ENCODE data around the gene CDIPT. TPM values are rescaled to one million over a fixed set of nuclear protein-coding genes. Genes with fewer than 3 reads are reported as not detected.

The CDIPT gene
- total RNA-seq, 1 experiment from 2014 or later: 58.3 TPM

DNA sequence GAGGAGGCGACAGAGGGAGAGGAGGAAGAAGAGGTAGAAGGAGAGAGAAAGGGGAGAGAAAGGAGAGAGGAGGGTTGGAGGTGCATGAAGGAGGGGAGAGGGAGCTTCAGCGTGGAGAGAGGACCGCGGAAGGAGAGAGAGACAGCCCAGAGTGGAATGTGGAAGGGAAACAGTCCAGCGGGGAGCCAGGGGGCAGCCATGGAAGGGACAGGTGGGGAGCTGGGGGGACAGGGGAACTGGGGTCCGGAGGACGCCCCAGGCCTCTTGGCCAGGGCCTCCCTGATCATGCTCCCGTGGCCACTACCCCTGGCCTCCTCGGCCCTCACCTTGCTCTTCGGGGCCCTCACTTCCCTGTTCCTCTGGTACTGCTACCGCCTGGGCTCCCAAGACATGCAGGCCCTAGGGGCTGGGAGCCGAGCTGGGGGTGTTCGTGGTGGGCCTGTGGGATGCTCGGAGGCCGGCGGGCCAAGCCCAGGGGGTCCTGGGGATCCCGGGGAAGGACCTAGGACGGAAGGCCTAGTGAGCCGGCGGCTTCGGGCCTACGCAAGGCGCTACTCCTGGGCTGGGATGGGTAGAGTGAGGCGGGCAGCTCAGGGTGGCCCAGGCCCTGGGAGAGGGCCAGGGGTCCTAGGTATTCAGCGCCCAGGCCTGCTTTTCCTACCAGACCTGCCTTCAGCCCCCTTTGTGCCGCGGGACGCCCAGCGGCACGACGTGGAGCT lies 38.0 kb upstream of the CDIPT start:
- intact Hi-C loops (cut with micrococcal nuclease): no loop called here

DNA sequence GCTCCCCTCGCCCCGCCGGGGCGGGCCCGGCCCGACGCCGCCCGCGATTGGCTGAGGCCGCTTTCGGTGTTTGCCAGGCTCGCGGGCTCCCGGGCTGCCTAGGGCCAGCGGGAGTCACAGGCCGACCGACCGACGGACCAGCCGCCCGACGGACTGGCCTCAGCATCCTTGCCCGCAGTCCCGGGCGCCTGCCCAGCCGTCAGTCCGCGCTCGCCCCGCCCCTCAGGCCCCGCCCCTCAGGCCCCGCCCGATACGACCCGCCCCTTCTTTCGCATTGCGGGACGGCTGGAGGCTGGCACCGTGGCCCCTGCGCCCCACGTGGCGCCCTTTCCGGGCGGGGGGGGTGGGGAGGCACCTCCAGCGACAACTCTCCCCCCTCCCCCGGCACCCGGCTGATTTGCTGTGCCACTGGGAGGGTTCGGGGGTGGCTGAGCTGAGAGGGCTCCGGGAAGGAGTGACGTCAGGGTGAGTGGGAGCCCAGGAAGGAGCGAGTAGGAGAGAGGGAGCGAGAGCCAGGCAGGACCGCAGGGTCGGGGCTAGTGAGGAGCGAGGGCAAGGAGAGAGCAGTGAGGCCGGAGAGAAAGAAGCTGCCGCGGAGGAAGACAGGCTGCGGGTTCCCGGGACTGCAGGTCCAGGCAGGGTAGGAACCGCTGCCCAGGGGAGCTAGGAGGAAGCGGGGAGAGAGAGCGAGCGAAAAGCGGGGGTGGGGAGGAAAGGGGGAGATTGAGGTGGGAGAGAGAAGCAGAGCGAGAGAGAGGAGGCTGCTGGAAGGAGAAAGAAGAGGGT lies 37.3 kb upstream of the CDIPT start, which contains the start of gene ASPHD1:
ASPHD1 (plus strand) TSS at position 387 of the 786 bp plus-strand sequence. CDS start 484 bp downstream, outside the sequence.
- ChIA-PET POLR2A (interaction anchor here (0.7 to 2.0 kb wide), 9 partner anchors 8 to 121 kb away, joined by 3 to 9 read pairs (median 4); partner anchors contain the start of genes HIRIP3, KCTD13, PAGR1 and TMEM219), CTCF (interaction anchor here (1.3 to 1.6 kb wide), 5 partner anchors 37 to 93 kb away, joined by 3 to 10 read pairs (median 6); partner anchors contain the start of genes CDIPT, MVP and PAGR1), RAD21 (ENCODE audit: low non-redundant PET in 1 of 2, low total read pairs in 2 of 2, uncharacterized antibody in 2 of 2, unreplicated experiment in 2 of 2) (interaction anchor here (0.8 to 1.1 kb wide), 4 partner anchors 9 to 62 kb away, joined by 3 read pairs; partner anchors contain the start of gene TMEM219 (in 1 of the 2))
- Histone ChIP-seq H3K27me3 (ENCODE audit: insufficient read depth, low read length) (no peaks in the 10 kb centered on the region), H3K4me1 (ENCODE audit: control insufficient read depth in 1 of 2, insufficient read depth in 2 of 2, low read length in 2 of 2) (peaks cover 9 to 31% of the 10 kb centered on the region in 2 experiments), H3K79me2 (ENCODE audit: insufficient read depth, low read length) (no peaks in the 10 kb centered on the region), H3K4me2 (ENCODE audit: low read length) (peak within 1 kb of the TSS; percentile 93), H4K20me1 (ENCODE audit: insufficient read depth) (no peaks in the 10 kb centered on the region), H2AFZ (ENCODE audit: low read depth, low read length, poor library complexity, severe bottlenecking) (no peak within 1 kb of the TSS), H3K9me3 (ENCODE audit: control insufficient read depth in 1 of 2, insufficient read depth in 1 of 2, low read depth in 1 of 2, low read length in 2 of 2) (no peaks in the 10 kb centered on the region), H3K9ac (ENCODE audit: low read length) (peak within 1 kb of the TSS; percentile 73), H3K27ac (ENCODE audit: low read depth, low read length) (peak within 1 kb of the TSS; percentile 78), H3K9me2 (ENCODE audit: insufficient read depth) (no peaks in the 10 kb centered on the region), H3K36me3 (ENCODE audit: control insufficient read depth in 1 of 2, insufficient read depth in 2 of 2, low read length in 2 of 2) (no peaks in the 10 kb centered on the region), H3K4me3 (replicated peaks in 1 of 2; ENCODE audit: low read depth in 1 of 2, low read length in 2 of 2) (peak within 1 kb of the TSS; percentile 71 to 75)
- DNase-seq (ENCODE audit: low read depth, low spot score) (peak; percentile 29), ATAC-seq (peak; percentile 66)
- no TSS peak for BruUV-seq (replicated peaks)
- intact Hi-C loops (cut with micrococcal nuclease): no loop called here
- TF ChIP-seq EGR1 (IDR thresholded peaks at IDR 0.05; ENCODE audit: low read depth): peak; percentile 46; the same call in 1 of the 2 replicates
- no peak for TF ChIP-seq CBX3 (IDR thresholded peaks at IDR 0.05; ENCODE audit: low read depth)
- no peak for TF ChIP-seq RAD21 (IDR thresholded peaks at IDR 0.05; ENCODE audit: low read depth)
- TF ChIP-seq ELF1 (IDR thresholded peaks at IDR 0.05; ENCODE audit: borderline replicate concordance, low read depth): no peak
- no peak for TF ChIP-seq ZFX (IDR thresholded peaks at IDR 0.05)
- TF ChIP-seq EZH2 (IDR thresholded peaks at IDR 0.05): no peak
- TF ChIP-seq JUND (IDR thresholded peaks at IDR 0.05): no peak
- TF ChIP-seq, protein P1, sequence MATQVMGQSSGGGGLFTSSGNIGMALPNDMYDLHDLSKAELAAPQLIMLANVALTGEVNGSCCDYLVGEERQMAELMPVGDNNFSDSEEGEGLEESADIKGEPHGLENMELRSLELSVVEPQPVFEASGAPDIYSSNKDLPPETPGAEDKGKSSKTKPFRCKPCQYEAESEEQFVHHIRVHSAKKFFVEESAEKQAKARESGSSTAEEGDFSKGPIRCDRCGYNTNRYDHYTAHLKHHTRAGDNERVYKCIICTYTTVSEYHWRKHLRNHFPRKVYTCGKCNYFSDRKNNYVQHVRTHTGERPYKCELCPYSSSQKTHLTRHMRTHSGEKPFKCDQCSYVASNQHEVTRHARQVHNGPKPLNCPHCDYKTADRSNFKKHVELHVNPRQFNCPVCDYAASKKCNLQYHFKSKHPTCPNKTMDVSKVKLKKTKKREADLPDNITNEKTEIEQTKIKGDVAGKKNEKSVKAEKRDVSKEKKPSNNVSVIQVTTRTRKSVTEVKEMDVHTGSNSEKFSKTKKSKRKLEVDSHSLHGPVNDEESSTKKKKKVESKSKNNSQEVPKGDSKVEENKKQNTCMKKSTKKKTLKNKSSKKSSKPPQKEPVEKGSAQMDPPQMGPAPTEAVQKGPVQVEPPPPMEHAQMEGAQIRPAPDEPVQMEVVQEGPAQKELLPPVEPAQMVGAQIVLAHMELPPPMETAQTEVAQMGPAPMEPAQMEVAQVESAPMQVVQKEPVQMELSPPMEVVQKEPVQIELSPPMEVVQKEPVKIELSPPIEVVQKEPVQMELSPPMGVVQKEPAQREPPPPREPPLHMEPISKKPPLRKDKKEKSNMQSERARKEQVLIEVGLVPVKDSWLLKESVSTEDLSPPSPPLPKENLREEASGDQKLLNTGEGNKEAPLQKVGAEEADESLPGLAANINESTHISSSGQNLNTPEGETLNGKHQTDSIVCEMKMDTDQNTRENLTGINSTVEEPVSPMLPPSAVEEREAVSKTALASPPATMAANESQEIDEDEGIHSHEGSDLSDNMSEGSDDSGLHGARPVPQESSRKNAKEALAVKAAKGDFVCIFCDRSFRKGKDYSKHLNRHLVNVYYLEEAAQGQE (IDR thresholded peaks at IDR 0.05; ENCODE audit: low read depth): no peak
- no peak for TF ChIP-seq EZH2phosphoT487 (IDR thresholded peaks at IDR 0.05; ENCODE audit: borderline replicate concordance)
- no peak for TF ChIP-seq SRF (IDR thresholded peaks at IDR 0.05; ENCODE audit: low read depth)
- TF ChIP-seq FOSL1 (IDR thresholded peaks at IDR 0.05; ENCODE audit: low read depth): no peak

More for the DNA sequence above, 38.0 kb upstream of the CDIPT start:
- peaks cover 9 to 31% of the 10 kb centered on the region in 2 experiments for H3K4me1 ChIP-seq (ENCODE audit: control insufficient read depth in 1 of 2, insufficient read depth in 2 of 2, low read length in 2 of 2)
- no peaks in the 10 kb centered on the region for H3K9me2 ChIP-seq (ENCODE audit: insufficient read depth)
- no peak overlapping the region for H2AFZ ChIP-seq (ENCODE audit: low read depth, low read length, poor library complexity, severe bottlenecking)
- BruUV-seq (replicated peaks): TSS peak; percentile 57
- ATAC-seq (no peak), DNase-seq (ENCODE audit: low read depth, low spot score) (no peak)
- no peak for TF ChIP-seq EGR1 (IDR thresholded peaks at IDR 0.05; ENCODE audit: low read depth)
- no peak for TF ChIP-seq SRF (IDR thresholded peaks at IDR 0.05; ENCODE audit: low read depth)
- no peak for TF ChIP-seq JUND (IDR thresholded peaks at IDR 0.05)
- TF ChIP-seq SIN3A (IDR thresholded peaks at IDR 0.05; ENCODE audit: low read depth): no peak
- no peak for TF ChIP-seq POLR2AphosphoS5 (IDR thresholded peaks at IDR 0.05; ENCODE audit: low read depth, low read length)
- TF ChIP-seq YY1 (IDR thresholded peaks at IDR 0.05; ENCODE audit: extremely low read depth, insufficient replicate concordance, low read depth, low read length): no peak
- no peak for TF ChIP-seq FOSL1 (IDR thresholded peaks at IDR 0.05; ENCODE audit: low read depth)
- no peak for TF ChIP-seq EZH2phosphoT487 (IDR thresholded peaks at IDR 0.05; ENCODE audit: borderline replicate concordance)
- no peak for TF ChIP-seq CBX3 (IDR thresholded peaks at IDR 0.05; ENCODE audit: low read depth)
- TF ChIP-seq TCF7L2 (IDR thresholded peaks at IDR 0.05; ENCODE audit: borderline replicate concordance, extremely low read depth, insufficient read depth, insufficient read length): no peak
- TF ChIP-seq ZNF274 (IDR thresholded peaks at IDR 0.05; ENCODE audit: low read depth, low read length): no peak
- no peak for TF ChIP-seq ELF1 (IDR thresholded peaks at IDR 0.05; ENCODE audit: borderline replicate concordance, low read depth)
- peak overlapping the region; percentile 93 for H3K4me2 ChIP-seq (ENCODE audit: low read length)
- POLR2A ChIA-PET: interaction anchor here (0.7 to 2.0 kb wide), 3 partner anchors 12 to 120 kb away, joined by 3 to 6 read pairs (median 4); partner anchors contain the start of gene PAGR1
- peak overlapping the region; percentile 78 for H3K27ac ChIP-seq (ENCODE audit: low read depth, low read length)
- H3K9ac ChIP-seq (ENCODE audit: low read length): peak overlapping the region; percentile 73
- no peaks in the 10 kb centered on the region for H3K36me3 ChIP-seq (ENCODE audit: control insufficient read depth in 1 of 2, insufficient read depth in 2 of 2, low read length in 2 of 2)
- peak overlapping the region; percentile 71 to 75 for H3K4me3 ChIP-seq (replicated peaks in 1 of 2; ENCODE audit: low read depth in 1 of 2, low read length in 2 of 2)
- no peaks in the 10 kb centered on the region for H3K9me3 ChIP-seq (ENCODE audit: control insufficient read depth in 1 of 2, insufficient read depth in 1 of 2, low read depth in 1 of 2, low read length in 2 of 2)
- RAD21 ChIA-PET (ENCODE audit: low non-redundant PET in 1 of 2, low total read pairs in 2 of 2, uncharacterized antibody in 2 of 2, unreplicated experiment in 2 of 2): no interaction called here
- CTCF ChIA-PET: interaction anchor here (1.4 kb wide), 1 partner anchor 38 kb away, joined by 3 read pairs; the partner anchor contains the start of gene CDIPT
- H3K27me3 ChIP-seq (ENCODE audit: insufficient read depth, low read length): no peaks in the 10 kb centered on the region
- no peaks in the 10 kb centered on the region for H4K20me1 ChIP-seq (ENCODE audit: insufficient read depth)
- no peaks in the 10 kb centered on the region for H3K79me2 ChIP-seq (ENCODE audit: insufficient read depth, low read length)

All from HCT116 (cell line).